HG02678 (cell line): ENCODE data around the gene P2RY6.
"Not testable (repeated sequence)": the region's sequence is repeated elsewhere in the genome, so short reads cannot be mapped to it uniquely, and the experiment has no call there.

ENCODE experiments used
- ATAC-seq: cut with Tn5 transposase; IDR thresholded peaks from one replicate; pipeline ENCODE4 v1.9.1; 2021; ENCODE audit warnings: mild to moderate bottlenecking, moderate library complexity; ENCODE audit not compliant: unreplicated experiment

Gene P2RY6

GRCh38 chr11:73259406-73260126 is 12.6 kb upstream of the P2RY6 start:
- no peak for ATAC-seq

GRCh38 chr11:73260127-73260457 is 12.0 kb upstream of the P2RY6 start:
- ATAC-seq, result no peak

GRCh38 chr11:73262851-73263495 is 9.2 kb upstream of the P2RY6 start:
- no peak for ATAC-seq

- ATAC-seq, result no peak
Measured at GRCh38 chr11:73263640-73264039, 8.5 kb upstream of the P2RY6 start.

GRCh38 chr11:73265278-73265810 is 6.8 kb upstream of the P2RY6 start:
- no peak for ATAC-seq

- ATAC-seq, result no peak
Measured at GRCh38 chr11:73265853-73266645, 6.1 kb upstream of the P2RY6 start.

GRCh38 chr11:73266646-73267020 is 5.5 kb upstream of the P2RY6 start:
- ATAC-seq, result no peak

GRCh38 chr11:73267122-73267846 is 4.9 kb upstream of the P2RY6 start:
- no peak for ATAC-seq

- ATAC-seq, result no peak
Measured at GRCh38 chr11:73267906-73268540, 4.1 kb upstream of the P2RY6 start.

- no peak for ATAC-seq
Measured at GRCh38 chr11:73268671-73269271, 3.4 kb upstream of the P2RY6 start.

GRCh38 chr11:73269459-73270015 is 2.6 kb upstream of the P2RY6 start:
- no peak for ATAC-seq

- ATAC-seq, result no peak
Measured at GRCh38 chr11:73270016-73270854, 1.9 kb upstream of the P2RY6 start.

- no peak for ATAC-seq
Measured at GRCh38 chr11:73270855-73271477, 1.2 kb upstream of the P2RY6 start.

- not testable (repeated sequence) for ATAC-seq
Measured at GRCh38 chr11:73271478-73271865, 666 bp upstream of the P2RY6 start.

- no peak for ATAC-seq
Measured at GRCh38 chr11:73272680-73273038, 521 bp downstream of the P2RY6 start.

GRCh38 chr11:73273222-73273895 is 1.2 kb downstream of the P2RY6 start:
- no peak for ATAC-seq

- ATAC-seq, result not testable (repeated sequence)
Measured at GRCh38 chr11:73274191-73274590, 2.1 kb downstream of the P2RY6 start.

- no peak for ATAC-seq
Measured at GRCh38 chr11:73274722-73275380, 2.7 kb downstream of the P2RY6 start.
